ENCODE results near the gene SF3B6.

GRCh38 chr2:24065341-24065740, 10.8 kb downstream of the SF3B6 start:
- TF ChIP-seq USF2 (IDR thresholded peaks at IDR 0.05; ENCODE audit: low read depth, low read length) (no peak), POLR2A (IDR thresholded peaks at IDR 0.05; ENCODE audit: low read depth, low read length) (no peak), CTCF (conservative IDR thresholded peaks at IDR 0.05; ENCODE audit: low read depth, low read length) (no peak), NFE2L2 (IDR thresholded peaks at IDR 0.05; ENCODE audit: low read depth, low read length) (no peak), MAZ (IDR thresholded peaks at IDR 0.05; ENCODE audit: borderline replicate concordance, low read depth, low read length) (no peak), RAD21 (IDR thresholded peaks at IDR 0.05; ENCODE audit: low read length) (no peak)
